GM12801 (cell line): ENCODE data around the gene OR2M3.

Experiments
- TF ChIP-seq, protein P1 (sequence below): IDR thresholded peaks from one replicate; pipeline ENCODE4 v1.5.1; 2011; ENCODE audit warnings: control low read depth; ENCODE audit not compliant: insufficient read length; ENCODE audit errors: extremely low read depth

The OR2M3 gene

DNA sequence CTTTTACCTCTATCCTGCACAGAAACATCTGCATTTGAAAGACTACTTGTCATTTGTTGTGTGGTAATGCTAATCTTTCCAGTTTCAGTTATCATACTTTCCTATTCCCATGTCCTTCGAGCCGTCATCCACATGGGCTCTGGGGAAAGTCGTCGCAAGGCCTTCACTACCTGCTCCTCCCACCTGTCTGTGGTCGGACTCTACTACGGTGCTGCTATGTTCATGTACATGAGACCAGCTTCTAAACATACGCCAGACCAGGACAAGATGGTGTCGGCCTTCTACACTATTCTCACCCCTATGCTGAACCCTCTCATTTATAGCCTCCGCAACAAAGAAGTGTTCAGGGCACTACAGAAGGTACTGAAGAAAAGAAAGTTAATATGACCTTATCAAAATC lies 42.4 kb downstream of the OR2M3 start:
- TF ChIP-seq, protein P1, sequence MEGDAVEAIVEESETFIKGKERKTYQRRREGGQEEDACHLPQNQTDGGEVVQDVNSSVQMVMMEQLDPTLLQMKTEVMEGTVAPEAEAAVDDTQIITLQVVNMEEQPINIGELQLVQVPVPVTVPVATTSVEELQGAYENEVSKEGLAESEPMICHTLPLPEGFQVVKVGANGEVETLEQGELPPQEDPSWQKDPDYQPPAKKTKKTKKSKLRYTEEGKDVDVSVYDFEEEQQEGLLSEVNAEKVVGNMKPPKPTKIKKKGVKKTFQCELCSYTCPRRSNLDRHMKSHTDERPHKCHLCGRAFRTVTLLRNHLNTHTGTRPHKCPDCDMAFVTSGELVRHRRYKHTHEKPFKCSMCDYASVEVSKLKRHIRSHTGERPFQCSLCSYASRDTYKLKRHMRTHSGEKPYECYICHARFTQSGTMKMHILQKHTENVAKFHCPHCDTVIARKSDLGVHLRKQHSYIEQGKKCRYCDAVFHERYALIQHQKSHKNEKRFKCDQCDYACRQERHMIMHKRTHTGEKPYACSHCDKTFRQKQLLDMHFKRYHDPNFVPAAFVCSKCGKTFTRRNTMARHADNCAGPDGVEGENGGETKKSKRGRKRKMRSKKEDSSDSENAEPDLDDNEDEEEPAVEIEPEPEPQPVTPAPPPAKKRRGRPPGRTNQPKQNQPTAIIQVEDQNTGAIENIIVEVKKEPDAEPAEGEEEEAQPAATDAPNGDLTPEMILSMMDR, result no peak

DNA sequence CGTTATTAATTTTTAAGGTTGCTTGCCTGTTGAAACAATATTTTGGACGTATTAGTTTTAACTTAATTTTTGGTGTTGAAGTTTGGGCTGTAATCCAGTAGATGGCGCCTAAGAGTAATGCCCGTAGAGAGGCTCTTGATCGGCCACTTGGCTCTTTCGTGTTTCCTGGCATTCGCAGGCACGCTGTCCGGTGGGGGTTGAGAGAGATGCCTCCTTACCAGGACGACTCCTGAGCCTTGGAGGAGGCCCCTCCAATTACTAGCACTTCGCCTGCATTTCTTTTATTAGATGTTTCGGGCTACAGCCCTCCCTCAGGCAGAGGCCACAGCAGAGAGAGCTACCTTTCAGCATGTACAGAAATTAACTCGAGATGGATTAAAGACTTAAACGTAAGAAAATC lies 46.1 kb downstream of the OR2M3 start:
- TF ChIP-seq, protein P1, result no peak
